Stimulated activated CD4-positive, alpha-beta T cell treated with anti-CD3 and anti-CD28 coated beads, Interleukin-1b, Interleukin-23, amount 100 ng/mL, for 48 hours (primary cell): ENCODE measurements around the gene MED31.
"Not testable (repeated sequence)": the region's sequence is repeated elsewhere in the genome, so short reads cannot be mapped to it uniquely, and the experiment has no call there.

Experiments used
- DNase-seq: peaks from one replicate; pipeline ENCODE4 v3.0.0-alpha.2; 2020

The MED31 gene

DNA sequence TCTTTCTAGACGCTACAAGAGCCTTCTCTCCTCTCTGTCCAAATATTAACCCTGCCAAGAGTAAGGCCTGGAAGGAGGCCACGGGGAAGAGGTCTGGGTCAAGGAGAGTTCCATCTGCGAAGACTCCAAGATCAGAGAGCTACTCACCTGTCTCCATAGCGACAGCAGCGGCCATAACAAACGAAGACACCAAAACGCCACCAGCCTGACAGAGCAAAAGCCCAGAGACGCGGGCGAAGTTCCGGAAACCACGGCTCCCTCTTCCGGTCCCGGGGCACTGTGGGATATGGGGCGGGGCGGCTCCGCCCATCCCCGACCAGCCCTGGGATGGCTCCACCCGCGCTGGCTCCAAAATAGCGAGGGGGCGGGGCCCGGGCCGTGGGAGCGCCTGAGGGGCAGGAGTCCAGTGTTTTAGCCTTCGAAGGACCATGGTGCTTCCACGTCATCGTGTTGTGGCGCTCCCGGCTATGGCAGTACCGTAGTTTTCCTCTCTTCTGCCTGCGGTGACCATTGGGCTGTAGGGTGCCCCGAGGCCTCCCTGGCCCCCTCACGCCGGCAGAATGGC is at the start of gene MED31, which contains the start of gene C17orf100:
Gene MED31, minus strand, starts transcription at position 252 of the 565 bp plus-strand sequence. Its CDS starts 77 bp downstream, at position 175.
Gene C17orf100, plus strand, starts transcription at position 409 of the 565 bp plus-strand sequence. Its CDS starts 152 bp downstream, at position 561.
- peak; percentile 96 for DNase-seq

GRCh38 chr17:6700948-6701307 is 49.5 kb upstream of the MED31 start:
- no peak for DNase-seq

DNA sequence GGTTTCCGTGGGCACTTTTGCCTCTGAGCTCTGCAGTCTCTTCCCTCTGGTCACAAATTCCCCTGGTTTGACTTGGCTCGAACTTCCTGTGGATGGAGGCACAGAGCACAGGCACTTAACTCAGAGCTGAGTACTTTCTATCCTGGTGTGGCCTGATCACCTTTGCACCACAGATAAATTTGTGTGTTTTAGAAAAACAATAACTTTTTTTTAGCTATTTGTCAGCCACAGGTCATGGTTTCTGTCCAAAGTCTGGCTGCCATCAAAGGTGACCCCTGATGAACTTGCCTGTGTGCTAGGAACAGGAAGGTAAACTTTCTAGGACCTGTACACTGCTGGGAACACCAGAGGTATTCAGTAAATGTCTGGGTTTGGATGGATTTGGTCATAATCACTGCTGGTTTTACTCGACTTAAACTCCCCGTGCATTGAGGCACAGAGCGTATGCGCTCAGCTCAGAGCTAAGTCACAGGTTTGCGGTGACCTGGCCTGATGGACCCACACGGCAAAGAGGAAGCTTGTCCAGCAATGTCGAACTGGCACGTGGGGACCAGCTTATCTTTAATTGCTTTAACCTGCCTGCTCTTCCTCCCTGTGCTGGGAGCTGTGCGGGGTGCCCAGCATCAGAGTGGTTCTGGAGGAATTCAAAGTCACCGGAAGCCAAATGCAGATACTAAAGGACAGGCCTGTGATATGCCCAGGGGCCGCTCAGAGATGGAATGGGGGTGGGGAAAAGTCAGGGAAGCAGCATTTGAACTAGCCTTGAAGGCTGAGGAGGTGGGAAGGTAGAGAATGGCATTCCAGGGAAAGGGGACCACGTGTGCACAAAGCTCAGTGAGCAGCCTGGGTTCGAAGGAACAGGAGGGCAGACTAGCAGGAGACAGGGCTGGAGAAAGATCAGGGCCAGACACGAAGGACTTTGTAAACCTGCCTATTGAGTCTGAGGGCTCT is 48.9 kb upstream of the MED31 start:
- no peak for DNase-seq

- no peak for DNase-seq
These were observed 46.6 kb upstream of the MED31 start for GRCh38 chr17:6698004-6698403.

DNA sequence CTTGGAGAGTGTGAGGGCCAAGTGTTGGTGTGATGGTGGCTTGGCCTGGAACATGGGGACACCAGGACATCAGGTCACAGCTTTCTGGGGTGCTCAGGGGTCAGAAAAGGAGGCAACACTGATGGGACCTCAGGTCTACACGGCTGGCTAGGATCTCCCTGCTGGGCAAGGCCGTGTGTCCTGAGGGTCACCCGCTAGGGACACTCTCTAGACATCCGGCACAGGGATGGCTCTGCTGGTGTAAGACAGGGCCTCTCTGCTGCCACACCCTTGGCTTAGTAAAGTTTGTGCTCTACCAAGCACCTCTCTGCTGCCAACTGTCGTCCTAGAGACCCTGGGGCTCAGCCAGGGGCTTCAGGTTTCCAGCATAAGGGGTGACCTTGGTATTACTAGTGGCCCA is 45.5 kb upstream of the MED31 start:
- no peak for DNase-seq

GRCh38 chr17:6695565-6695964 is 44.2 kb upstream of the MED31 start:
- no peak for DNase-seq

GRCh38 chr17:6695051-6695450 is 43.6 kb upstream of the MED31 start:
- DNase-seq, result no peak

DNA sequence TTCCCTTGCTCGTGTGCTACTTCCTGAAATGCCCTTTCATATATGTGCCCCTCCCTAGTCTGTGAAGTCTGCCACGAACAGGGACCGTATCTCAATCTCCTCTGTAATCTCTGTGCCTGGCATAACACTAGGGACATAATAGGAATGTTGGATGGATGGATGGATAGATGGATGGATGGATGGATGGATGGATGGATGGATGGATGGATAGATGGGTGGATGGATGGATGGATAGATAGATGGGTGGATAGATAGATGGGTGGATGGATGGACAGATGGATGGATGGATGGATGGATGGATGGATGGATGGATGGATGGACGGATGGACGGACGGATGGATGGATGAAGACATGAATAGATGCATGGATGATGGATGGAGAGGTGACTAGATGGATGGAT is 40.6 kb upstream of the MED31 start:
- not testable (repeated sequence) for DNase-seq

- no peak for DNase-seq
These were observed 40.1 kb upstream of the MED31 start for GRCh38 chr17:6691546-6691945.

DNA sequence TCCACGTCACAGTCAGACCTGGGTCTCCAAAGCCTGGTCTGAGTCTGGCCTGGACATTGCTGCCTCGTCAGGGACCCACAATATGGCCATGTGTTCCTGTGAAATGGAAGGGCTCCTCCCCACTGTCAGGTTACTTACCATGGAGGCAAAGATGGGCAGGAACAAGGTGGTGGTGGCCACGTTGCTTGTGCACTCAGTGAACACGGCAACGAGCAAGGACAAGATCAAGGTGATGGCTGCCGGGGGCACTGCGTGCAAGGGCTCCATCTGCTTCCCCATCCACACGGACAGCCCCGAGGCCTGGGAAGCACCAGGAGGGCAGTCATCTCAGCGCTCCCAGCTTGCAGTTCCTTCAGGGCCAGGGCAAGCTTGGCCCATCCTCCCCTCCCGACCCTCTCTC is 39.2 kb upstream of the MED31 start:
- DNase-seq, result no peak

DNA sequence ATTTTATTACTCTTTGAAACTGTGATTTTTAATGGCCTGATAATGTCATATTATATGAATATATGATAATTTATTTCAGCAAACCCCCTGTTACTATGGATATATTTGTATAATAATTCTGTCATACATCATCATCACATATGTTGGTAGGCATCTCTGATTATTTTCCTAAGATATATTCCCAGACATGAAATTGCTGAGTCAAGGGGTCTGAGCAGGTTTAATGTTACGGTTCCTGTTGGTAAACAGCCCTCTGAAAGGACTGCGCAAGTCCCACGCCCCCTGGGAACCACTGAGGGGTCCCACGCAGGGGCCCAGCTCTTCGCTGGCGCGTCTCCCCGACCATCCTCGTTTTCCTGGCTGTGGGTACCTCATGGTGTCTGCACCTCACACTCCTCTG is 37.5 kb upstream of the MED31 start:
- no peak for DNase-seq

- no peak for DNase-seq
These were observed 34.6 kb upstream of the MED31 start for GRCh38 chr17:6686026-6686425.

- no peak for DNase-seq
These were observed 33.7 kb upstream of the MED31 start for GRCh38 chr17:6684881-6685767.

- no peak for DNase-seq
These were observed 33.0 kb upstream of the MED31 start for GRCh38 chr17:6684460-6684783.

GRCh38 chr17:6683730-6684459 is 32.5 kb upstream of the MED31 start:
- no peak for DNase-seq

GRCh38 chr17:6683081-6683684 is 31.8 kb upstream of the MED31 start:
- no peak for DNase-seq

GRCh38 chr17:6682339-6682738 is 30.9 kb upstream of the MED31 start:
- DNase-seq, result no peak

DNA sequence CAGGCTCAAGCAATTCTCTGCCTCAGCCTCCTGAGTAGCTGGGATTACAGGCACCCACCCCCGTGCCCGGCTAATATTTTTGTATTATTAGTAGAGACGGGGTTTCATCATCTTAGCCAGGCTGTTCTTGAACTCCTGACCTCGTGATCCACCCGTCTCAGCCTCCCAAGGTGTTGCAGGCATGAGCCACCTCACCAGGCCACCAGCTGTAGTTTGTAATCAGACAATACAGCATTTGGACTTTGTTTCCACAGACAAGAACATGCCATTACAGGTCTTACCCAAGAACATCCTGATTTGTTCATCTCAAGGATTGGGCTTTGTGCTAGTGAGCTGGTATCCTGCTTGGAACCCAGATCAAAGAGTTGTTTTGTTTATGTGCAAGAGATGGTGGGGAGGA is 30.3 kb upstream of the MED31 start:
- DNase-seq, result no peak

GRCh38 chr17:6681176-6681575 is 29.8 kb upstream of the MED31 start:
- DNase-seq, result no peak

DNA sequence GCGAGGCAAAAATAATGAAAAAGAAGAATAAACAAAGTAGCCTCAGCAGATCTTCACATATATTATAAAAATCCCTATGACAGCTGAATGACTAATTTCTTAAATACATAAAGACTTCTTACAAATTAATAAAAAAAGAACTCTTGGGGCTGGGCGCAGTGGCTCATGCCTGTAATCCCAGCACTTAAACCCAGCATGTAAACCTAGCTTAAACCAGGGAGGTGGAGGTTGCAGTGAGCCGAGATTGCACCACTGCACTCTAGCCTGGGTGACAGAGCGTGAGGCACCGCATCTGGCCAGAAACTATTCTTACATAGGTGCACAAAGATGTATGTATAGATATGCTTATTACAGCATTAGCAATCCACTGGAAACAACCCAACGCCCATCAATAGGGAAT is 27.8 kb upstream of the MED31 start:
- no peak for DNase-seq

DNA sequence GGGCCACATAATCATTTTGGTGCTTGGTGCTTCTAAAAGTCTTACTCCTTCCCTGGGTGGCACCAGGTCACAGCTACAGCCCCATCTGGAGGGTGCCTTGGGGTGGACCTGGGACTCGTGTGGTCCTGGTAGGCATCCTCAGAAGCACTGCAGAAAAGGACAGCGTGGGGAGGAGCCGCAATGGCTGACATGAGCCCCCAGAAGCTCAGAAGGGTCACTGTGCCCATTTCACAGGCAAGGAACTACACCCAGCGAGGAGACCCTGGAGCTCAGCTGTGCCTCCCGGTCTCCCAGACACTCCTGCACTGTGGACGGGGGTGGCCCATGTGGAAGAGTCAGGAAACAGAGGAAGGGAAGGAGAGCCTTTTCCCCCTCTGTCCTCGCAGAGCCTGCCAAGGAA is 26.5 kb upstream of the MED31 start:
- DNase-seq, result no peak

GRCh38 chr17:6677158-6677831 is 25.9 kb upstream of the MED31 start:
- peak; percentile 13 for DNase-seq
